Neuronal stem cell (in vitro differentiated cells): ENCODE measurements around the gene IL15RA. TPM values are rescaled to one million over a fixed set of nuclear protein-coding genes. Genes with fewer than 3 reads are reported as not detected.

Source experiments
- small RNA-seq: library from polyadenylated mRNA; stranded (forward); fragments of <200 nt; extraction: miRNeasy Mini kit (QIAGEN cat#:217004); gene quantifications from one replicate; pipeline ENCODE3, GENCODE V24; 2013; ENCODE audit not compliant: insufficient read depth

The IL15RA gene

Small RNA genes within 50 kb of the gene (small RNA-seq; reads per million reads assigned to genes)
- not detected for gene RF00397
